A172 (cell line): ENCODE measurements around the gene TUBA3D. TPM values are rescaled to one million over a fixed set of nuclear protein-coding genes. Genes with fewer than 3 reads are reported as not detected.
"Not testable (repeated sequence)": the region's sequence is repeated elsewhere in the genome, so short reads cannot be mapped to it uniquely, and the experiment has no call there.

ENCODE experiments used
- DNase-seq: peaks from one replicate; pipeline ENCODE4 v3.0.0-alpha.2; 2015; ENCODE audit warnings: low spot score
- total RNA-seq: library from RNA; depleted of rRNA; stranded (reverse); fragments of >200 nt; shearing (Covaris generic); gene quantifications from 2 replicates; pipeline ENCODE4 v1.2.3, GENCODE V29; 2014; rRNA removed

The TUBA3D gene
- total RNA-seq: not detected in 2 replicates

DNA sequence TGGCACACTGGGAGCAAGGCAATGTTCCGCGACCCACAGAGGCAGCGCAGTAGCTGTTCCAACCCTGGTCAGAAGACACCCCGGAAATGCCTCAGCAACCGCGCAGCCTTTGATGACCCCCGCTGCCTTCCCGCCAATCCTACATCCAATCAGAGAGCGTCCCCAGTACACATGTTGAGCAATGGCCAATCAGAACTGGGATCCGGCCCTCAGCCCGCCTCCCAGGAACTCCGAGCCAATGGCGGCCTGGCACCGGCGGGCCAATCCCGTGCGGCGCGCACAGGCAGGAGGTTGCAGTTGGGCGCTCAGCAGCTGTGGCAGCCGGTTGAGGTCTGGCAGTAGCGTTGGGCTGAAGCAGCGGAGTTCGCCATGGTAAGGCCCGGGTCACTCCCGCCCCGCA lies at the start of gene TUBA3D:
TUBA3D (plus strand) TSS at position 289 of the 400 bp plus-strand sequence; CDS start at position 370, 81 bp downstream.
- DNase-seq: no peak

DNA sequence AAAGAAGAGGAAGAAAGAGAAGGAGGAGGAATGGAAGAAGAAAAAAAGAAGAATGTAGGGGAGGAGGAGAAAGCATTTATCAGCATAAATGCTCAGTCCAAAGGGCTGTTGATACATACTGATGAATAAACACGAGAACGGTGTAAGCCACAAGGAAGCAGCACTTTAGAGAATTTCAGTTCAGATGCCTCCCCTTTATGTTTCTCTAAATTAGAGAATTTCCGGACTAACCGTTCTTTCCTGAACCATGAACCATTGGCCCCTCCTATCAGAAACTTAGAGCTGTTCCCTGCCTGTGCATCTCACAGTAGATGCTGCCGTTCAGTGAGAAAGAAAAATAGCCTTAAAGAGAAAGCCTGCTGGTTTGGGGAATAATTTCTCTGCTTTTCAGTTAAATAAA lies 49.2 kb upstream of the TUBA3D start:
- DNase-seq: no peak

DNA sequence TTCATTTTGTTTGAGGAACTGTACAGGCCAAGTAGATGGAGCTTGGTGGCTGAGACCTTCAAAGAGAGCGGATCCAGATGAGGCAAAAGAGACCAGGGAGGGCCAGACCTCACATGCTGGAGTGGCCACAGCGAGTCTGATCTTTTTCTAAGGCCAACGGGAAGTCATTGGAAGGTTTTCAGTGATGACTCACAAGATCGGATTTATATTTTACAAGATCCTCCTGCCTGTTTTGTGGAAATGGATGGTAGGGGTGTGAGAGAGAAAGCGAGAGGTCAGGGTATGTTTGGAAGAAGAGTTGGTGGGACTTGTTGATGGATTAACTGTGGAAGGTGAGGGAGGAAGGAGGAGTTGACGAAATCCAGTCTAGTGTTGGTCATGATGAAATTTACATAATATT lies 44.6 kb upstream of the TUBA3D start:
- peak; percentile 38 for DNase-seq

DNA sequence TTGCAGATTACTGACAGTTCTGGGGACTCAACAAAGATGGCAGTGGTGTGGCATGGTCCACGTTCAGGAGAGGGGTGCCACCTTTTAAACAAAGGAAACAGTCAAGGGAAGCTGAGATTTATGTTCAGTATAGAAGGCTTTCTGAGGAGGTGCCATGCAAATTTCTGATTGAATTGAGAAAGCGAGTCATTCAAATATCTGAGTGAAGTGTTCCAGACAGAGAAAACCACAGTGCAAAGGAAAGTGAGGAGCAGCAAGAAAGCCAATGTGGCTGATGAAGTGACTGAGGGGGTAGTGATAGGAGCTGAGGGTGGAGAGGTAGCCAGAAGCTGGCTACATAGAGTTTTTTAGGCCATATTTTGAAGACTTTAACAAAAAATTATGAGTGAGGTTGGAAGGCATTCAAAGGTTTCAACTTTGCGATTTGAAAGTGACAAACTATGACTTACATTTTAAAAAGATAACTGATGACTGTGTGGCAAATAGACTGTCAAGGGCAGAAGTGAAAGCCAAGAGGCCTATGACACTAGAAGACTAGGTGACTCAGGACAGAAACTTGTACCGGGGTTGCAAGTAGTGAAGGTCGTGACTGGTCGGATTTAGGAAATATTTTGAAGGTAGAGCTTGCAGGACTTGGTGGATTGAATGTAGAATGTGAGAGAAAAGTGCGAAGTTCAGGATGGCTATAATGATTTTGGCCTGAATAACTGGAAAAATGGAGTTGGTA lies 35.0 kb upstream of the TUBA3D start:
- not testable (repeated sequence) for DNase-seq

DNA sequence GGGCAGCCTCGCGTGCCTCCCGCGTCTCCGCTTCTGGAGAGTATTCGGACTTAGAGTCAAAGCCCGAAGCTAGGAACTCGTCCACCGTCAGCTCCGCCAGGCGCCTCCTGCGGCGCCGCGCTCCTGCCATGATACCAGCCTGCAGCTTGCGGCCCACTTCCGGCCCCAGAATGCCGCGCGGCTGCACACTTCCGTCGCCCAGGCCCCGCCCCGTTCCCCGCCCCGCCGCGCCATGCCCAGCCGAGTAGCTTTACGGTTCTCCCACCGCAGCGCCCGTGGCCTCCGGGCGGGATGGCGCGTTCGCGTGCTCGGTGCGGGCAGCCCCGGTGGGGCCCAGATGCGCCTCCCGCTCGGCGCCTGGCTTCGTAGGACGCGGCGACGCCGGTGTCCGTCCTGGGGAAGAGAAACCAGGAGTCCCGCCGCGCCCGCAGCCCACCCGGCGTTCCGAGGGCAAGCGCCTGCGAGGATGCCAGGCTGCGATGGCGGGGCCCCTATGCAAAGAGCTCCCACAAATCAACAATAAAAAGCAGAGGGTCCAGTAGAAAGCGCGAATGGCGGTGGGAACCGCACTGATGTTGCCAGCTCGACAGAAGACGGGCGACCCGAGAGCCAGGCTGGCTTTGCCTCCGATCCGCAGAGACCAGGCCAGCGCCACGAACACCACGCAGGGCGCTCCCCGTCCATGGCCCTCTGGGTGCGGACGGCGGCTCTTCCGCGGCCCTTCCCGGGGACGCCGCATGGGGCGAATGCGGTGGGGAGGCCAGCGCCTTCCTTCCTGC lies 31.0 kb upstream of the TUBA3D start:
- DNase-seq: not testable (repeated sequence)

DNA sequence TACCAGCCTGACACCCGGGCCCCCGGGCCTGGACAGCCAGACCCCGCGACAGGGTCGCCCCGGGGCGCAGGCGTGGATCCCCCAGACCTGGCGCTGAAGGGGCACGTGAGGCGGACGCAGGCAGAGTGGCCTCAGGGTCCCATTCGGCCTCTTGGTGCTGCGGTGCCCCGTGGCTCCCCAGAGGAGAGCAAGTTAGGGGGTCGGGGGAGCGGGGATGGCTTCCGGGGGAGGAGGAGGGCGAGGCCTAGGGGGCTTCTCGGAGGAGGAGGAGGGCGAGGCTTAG lies 30.5 kb upstream of the TUBA3D start:
- not testable (repeated sequence) for DNase-seq

DNA sequence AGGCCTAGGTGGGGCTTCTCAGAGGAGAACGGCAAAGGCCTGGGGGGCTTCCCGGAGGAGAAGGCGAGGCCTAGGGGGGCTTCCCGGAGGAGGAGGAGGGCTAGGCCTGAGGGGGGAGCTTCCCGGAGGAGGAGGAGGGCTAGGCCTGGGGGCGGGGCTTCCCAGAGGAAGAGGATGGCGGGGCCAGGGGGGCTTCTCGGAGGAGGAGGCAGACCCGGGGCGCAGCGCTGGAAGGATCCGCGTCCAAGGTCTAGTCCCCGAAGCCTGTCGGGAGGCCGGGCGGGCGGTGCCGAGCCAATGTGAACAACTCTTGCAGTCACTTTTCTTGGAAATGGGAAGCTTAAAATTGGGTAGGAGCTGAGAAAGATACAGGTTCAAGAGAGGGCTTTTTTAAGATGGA lies 30.0 kb upstream of the TUBA3D start:
- DNase-seq: no peak

DNA sequence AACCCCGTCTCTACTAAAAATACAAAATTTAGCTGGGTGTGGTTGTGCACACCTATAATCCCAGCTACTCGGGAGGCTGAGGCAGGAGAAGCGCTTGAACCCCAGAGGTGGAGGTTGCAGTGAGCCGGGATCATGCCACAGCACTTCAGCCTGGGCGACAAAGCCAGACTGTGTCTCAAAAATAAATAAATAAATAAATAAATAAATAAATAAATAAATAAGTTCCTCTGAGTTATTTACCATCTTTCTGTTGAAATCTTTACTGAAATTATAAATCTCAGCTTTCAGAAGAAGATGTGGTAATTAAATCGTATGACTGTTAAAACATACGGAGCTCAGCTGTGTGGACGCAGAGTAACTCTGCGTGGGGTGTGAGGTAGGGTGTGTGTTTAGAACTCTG lies 27.9 kb upstream of the TUBA3D start:
- not testable (repeated sequence) for DNase-seq

DNA sequence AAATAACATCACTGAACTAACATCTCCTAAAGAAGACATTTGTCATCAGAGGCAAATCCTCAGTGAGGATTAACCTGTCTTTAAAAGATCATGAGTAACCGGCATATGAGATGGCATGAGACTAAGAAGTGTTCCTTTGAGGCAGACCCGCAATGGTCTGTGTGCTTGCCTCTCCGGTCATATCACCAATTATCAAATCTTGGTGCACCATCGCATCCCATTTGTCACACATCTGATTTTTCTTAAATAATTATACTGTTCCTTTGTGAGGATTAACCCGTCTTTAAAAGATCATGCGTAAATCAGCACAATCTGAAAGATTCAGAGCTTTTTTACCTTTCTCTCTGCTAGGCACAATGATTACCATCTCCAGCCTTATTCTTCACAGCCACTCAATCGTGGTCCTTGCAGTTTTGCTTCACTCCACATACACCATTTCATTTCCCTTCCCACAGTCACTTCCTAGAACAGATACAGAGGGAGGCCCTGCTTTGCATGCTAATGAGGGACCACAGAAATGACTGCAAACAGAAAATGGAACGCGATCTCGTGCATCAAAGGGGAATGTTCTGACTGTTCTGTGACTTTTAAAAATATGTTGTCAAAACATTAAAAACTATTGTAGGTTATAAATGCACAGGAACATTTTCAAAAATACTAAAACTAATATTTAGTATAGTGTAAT lies 24.5 kb upstream of the TUBA3D start:
- DNase-seq: not testable (repeated sequence)

DNA sequence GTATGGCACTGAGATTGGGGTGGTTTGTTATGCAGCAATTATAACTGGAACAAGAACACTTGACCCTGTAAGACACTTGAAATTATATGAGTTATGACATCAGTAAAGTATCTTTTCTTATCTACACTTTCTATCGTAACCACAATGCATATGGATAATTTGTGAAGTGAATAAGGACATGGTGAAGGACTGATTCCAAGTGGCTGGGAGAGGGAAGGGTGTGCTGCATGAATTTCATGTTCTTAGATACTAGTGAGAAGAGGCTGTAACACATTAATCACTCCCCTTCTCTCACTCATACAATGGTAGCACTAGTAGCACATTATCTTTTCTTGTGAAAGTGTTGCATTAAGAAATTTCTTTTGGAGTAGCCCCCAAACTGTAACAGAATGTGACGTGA lies 21.0 kb upstream of the TUBA3D start:
- not testable (repeated sequence) for DNase-seq

DNA sequence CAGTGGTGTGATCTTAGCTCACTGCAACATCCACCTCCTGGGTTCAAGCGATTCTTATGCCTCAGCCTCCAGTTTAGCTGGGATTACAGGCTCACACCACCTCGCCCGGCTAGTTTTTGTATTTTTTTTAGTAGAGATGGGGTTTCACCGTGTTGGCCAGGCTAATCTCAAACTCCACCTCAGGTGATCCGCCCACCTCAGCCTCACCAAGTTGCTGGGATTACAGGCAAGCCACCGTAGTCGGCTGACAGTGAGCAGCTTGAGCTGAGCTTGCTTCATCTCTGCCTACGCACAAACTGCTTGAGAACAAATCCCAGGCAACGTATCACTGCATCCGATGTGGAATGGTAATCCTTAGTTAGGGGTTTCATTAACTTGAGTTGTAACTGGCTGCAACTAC lies 8.2 kb upstream of the TUBA3D start:
- not testable (repeated sequence) for DNase-seq

DNA sequence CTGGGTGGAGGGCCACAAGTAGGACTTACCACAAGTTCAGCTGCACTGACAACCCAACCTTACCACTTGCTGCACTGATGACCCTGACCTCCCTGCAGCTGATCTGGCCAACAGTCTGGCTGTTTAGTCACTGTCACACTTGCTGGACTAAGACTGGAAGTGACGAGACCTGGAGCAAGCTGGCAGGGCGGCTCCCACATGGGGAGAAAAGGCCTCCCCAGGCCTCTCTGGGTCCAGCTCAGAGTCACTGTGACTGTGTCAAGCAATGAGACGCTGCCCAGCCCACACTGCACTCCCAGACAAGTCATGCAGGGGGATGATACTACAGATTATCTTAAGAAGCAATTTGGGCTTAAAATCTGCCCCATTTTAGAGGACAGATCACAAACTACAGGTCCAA lies 5.0 kb upstream of the TUBA3D start:
- not testable (repeated sequence) for DNase-seq

DNA sequence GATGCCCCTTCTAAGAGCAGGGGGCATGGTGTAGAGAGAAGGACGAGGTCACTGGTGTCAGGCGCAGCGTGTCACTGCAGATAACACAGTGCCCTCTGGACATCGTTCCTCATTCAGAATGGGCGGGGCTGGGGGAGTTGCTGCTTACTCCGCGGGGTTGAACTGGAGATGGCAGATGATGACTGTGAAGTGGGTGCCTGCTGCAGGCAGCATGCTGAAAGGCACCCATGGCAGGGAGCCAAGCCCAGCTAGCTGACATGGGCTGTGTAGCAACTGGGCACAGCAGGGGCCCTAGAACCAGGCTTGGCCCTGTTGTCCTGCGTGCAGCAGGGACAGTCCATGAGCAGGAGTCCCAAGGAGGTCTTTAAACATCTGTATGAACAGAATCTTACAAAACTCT lies 4.3 kb upstream of the TUBA3D start:
- not testable (repeated sequence) for DNase-seq

DNA sequence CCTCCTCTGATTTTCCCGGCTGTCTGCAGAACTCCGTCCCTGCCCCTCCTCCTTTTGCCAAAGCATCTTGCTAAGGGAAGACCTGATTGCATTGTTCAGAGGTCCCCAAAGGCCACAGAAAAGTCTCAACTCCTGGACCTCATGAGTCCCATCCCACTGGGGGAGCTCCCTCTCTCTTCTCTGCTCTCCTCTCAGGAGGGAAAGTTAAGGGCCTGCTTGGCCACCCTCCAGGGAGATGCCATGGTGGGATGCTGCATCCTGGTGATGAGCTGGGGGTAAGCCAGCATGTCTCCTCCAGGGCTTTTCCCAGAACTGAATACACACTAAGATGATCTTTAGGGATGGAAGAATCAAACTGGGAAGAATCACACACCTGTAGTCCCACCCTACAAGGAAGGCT lies 2.7 kb upstream of the TUBA3D start:
- DNase-seq: not testable (repeated sequence)

DNA sequence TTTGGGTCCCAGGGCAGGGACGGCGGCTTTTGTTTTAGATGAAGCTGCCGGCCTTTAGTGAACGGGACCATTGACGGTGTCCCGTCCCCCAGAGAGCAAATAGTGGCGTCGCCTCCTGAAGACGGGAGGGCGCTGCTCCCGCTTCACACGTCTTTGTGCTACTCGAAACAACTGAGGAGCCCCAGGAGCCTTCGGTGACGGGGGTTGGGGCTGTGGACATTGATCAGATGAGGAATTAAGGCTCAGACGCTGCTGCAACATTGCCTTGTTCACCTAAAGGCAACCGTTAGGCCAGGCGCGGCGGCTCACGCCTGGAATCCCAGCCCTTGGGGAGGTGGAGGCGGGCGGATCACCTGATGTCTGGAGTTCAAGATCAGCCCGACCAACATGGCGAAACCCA lies 444 bp downstream of the TUBA3D start:
- DNase-seq: not testable (repeated sequence)

DNA sequence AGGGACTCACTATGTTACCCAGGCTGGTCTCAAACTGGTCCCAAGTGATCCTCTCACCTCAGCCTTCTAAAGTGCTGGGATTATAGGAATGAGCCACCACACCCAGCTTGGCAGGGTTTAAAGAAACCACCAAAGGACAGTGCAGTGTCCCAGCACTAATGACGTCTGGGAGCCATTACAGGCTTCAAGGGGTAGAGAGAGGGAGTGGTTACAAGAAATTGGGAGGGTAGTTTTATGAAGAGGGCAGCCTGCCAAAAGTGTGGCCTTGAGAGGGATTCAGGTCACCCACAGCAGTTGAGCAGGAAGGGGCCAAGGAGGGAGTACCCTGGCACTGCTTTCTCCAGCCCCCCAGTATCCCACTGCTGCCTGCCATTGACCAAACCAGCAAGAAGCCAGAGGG lies 1.3 kb downstream of the TUBA3D start:
- not testable (repeated sequence) for DNase-seq

DNA sequence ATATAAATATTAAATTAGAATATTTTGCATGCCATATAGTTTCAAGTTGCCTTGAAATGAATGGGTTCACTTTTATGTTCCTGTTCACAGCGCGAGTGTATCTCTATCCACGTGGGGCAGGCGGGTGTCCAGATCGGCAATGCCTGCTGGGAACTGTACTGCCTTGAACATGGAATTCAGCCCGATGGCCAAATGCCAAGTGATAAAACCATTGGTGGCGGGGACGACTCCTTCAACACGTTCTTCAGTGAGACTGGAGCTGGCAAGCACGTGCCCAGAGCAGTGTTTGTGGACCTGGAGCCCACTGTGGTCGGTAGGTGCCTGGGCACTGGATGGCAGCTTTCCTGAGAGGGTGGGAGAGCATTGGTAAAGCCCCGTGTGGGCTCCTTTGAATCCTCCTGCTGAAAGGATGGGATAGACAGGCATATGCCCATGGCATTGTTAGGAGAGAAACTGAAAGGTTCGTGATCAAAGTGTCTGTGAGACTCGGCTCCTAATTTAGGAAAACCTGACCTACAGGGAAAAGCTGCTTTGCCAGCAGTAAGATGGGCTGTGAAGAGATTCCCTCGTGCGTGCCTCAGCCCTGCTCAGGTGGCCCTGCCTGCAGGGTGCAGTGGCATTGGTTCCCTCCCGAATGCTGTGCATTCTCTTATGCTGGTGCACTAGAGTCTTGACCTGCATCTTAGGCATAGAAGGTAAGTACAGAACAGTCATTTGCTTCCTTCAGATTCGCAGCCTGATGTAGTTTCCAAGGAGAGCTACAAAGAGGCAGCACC lies 2.3 kb downstream of the TUBA3D start:
- not testable (repeated sequence) for DNase-seq

DNA sequence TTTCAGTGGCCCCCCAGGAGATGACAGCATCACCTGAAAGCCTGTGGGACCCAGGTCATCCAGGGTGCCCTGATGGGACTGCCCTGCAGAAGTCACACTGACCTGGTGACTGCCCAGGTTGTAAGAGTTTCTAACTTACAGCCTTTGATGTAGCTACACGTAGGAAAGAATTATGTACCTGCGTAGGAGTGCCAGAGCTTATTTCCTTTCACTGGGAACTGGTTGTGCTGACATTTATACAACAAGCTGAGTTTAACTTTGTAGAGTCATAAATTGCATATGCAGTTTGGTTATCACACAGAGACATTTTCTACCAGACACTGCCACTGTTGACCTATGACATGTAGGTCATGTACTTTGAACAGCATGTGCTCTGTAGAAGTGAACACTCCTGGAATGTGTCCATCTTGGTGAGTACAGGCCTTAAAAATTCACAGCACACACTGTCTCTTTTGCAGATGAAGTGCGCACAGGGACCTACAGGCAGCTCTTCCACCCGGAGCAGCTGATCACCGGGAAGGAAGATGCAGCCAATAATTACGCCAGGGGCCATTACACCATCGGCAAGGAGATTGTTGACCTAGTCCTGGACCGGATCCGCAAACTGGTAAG lies 3.0 kb downstream of the TUBA3D start:
- not testable (repeated sequence) for DNase-seq

DNA sequence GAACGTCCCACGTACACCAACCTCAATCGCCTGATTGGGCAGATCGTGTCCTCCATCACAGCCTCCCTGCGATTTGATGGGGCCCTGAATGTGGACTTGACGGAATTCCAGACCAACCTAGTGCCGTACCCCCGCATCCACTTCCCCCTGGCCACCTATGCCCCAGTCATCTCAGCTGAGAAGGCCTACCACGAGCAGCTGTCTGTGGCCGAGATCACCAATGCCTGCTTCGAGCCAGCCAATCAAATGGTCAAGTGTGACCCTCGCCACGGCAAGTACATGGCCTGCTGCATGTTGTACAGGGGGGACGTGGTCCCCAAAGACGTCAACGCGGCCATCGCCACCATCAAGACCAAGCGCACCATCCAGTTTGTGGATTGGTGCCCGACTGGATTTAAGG lies 4.4 kb downstream of the TUBA3D start:
- DNase-seq: not testable (repeated sequence)

DNA sequence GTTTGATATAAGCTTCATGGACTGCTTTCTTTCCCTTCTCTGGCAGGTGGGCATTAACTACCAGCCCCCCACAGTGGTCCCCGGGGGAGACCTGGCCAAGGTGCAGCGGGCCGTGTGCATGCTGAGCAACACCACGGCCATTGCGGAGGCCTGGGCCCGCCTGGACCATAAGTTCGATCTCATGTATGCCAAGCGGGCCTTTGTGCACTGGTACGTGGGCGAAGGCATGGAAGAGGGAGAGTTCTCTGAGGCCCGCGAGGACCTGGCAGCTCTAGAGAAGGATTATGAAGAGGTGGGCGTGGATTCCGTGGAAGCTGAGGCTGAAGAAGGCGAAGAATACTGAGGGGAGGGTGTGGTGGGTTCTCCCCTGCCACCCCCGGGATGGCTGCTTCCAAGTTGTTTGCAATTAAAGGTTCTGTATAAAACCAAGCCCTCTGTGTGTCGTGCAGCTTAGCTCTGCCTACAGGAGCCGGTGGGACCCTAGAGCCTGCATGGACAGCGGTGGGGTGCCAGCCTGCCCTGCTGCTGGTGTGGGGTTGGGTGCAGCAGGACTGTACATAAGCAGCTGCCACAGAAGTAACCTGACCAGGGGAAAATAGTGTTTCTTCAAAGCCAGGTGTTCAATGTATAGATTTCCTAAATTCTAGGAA lies 6.7 kb downstream of the TUBA3D start:
- DNase-seq: not testable (repeated sequence)
